GM19025 (cell line): ENCODE results near the gene C4A.
"Not testable (repeated sequence)": the region's sequence is repeated elsewhere in the genome, so short reads cannot be mapped to it uniquely, and the experiment has no call there.

Source experiments
- ATAC-seq: cut with Tn5 transposase; IDR thresholded peaks from one replicate; pipeline ENCODE4 v1.9.1; 2021; ENCODE audit warnings: mild to moderate bottlenecking, low read depth, moderate library complexity; ENCODE audit not compliant: unreplicated experiment

The C4A gene

GRCh38 chr6:32047539-32047854 is 65.6 kb downstream of the C4A start:
- no peak for ATAC-seq

- no peak for ATAC-seq
These were observed 66.3 kb downstream of the C4A start for GRCh38 chr6:32047855-32048766.

GRCh38 chr6:32049149-32049548 is 67.3 kb downstream of the C4A start:
- not testable (repeated sequence) for ATAC-seq

- ATAC-seq, result not testable (repeated sequence)
These were observed 67.9 kb downstream of the C4A start for GRCh38 chr6:32049736-32050135.

- no peak for ATAC-seq
These were observed 68.7 kb downstream of the C4A start for GRCh38 chr6:32050562-32050961.
